ENCODE data around the gene SHISA9.

Gene SHISA9

DNA sequence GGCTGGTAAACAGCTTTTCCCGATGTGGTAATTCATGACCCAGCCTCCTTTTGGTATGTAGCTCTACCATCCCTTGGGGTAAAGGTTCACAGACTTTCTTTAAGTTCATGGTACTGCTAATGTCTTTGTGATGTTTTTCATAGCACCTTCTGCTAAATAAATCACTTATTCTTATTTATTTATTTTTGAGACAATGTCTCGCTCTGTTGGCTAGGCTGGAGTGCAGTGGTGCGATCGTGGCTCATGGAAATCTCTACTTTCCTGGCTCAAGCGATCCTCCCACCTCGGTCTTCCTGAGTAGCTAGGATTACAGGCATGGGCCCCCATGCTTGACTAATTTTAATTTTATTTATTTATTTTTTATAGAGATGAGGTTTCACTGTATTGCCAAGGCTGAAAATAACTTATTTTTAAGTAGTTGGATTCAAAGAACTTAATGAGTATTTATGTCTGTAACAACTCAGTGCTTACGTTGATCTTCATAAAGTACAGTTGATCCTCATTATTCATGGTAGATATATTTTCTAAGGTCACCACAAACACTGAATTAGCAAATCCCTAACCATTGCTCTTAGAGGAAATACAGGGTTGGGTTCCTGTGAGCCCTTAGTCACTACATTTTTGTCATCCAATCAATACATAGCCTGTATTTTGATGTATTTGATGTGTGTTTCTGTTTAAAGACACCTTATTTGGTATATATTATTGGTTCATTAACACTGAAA lies 97.1 kb downstream of the SHISA9 start:
- TF ChIP-seq ESRRG (CRISPR knock-in tag; IDR thresholded peaks at IDR 0.05) (no peak), SNAI2 (CRISPR knock-in tag; IDR thresholded peaks at IDR 0.05) (no peak), ZNF8 (CRISPR knock-in tag; IDR thresholded peaks at IDR 0.05) (no peak), GLIS3 (CRISPR knock-in tag; IDR thresholded peaks at IDR 0.05) (no peak), ZNF70 (CRISPR knock-in tag; IDR thresholded peaks at IDR 0.05) (no peak), ISL1 (CRISPR knock-in tag; IDR thresholded peaks at IDR 0.05) (no peak), TOX (CRISPR knock-in tag; IDR thresholded peaks at IDR 0.05; ENCODE audit: borderline replicate concordance) (no peak), PPARA (CRISPR knock-in tag; IDR thresholded peaks at IDR 0.05; ENCODE audit: borderline replicate concordance) (no peak), CSDC2 (CRISPR knock-in tag; IDR thresholded peaks at IDR 0.05) (no peak), OSR1 (CRISPR knock-in tag; IDR thresholded peaks at IDR 0.05) (no peak), ZFP3 (CRISPR knock-in tag; IDR thresholded peaks at IDR 0.05) (no peak), ZFP30 (CRISPR knock-in tag; IDR thresholded peaks at IDR 0.05) (no peak), ZC3H10 (CRISPR knock-in tag; IDR thresholded peaks at IDR 0.05) (no peak)
- TF ChIP-seq, protein P1, sequence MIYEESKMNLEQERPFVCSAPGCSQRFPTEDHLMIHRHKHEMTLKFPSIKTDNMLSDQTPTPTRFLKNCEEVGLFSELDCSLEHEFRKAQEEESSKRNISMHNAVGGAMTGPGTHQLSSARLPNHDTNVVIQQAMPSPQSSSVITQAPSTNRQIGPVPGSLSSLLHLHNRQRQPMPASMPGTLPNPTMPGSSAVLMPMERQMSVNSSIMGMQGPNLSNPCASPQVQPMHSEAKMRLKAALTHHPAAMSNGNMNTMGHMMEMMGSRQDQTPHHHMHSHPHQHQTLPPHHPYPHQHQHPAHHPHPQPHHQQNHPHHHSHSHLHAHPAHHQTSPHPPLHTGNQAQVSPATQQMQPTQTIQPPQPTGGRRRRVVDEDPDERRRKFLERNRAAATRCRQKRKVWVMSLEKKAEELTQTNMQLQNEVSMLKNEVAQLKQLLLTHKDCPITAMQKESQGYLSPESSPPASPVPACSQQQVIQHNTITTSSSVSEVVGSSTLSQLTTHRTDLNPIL (CRISPR knock-in tag; IDR thresholded peaks at IDR 0.05; ENCODE audit: low read depth): no peak
- TF ChIP-seq, protein P2, sequence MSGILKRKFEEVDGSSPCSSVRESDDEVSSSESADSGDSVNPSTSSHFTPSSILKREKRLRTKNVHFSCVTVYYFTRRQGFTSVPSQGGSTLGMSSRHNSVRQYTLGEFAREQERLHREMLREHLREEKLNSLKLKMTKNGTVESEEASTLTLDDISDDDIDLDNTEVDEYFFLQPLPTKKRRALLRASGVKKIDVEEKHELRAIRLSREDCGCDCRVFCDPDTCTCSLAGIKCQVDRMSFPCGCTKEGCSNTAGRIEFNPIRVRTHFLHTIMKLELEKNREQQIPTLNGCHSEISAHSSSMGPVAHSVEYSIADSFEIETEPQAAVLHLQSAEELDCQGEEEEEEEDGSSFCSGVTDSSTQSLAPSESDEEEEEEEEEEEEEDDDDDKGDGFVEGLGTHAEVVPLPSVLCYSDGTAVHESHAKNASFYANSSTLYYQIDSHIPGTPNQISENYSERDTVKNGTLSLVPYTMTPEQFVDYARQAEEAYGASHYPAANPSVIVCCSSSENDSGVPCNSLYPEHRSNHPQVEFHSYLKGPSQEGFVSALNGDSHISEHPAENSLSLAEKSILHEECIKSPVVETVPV (CRISPR knock-in tag; IDR thresholded peaks at IDR 0.05): no peak
- TF ChIP-seq, protein P3, sequence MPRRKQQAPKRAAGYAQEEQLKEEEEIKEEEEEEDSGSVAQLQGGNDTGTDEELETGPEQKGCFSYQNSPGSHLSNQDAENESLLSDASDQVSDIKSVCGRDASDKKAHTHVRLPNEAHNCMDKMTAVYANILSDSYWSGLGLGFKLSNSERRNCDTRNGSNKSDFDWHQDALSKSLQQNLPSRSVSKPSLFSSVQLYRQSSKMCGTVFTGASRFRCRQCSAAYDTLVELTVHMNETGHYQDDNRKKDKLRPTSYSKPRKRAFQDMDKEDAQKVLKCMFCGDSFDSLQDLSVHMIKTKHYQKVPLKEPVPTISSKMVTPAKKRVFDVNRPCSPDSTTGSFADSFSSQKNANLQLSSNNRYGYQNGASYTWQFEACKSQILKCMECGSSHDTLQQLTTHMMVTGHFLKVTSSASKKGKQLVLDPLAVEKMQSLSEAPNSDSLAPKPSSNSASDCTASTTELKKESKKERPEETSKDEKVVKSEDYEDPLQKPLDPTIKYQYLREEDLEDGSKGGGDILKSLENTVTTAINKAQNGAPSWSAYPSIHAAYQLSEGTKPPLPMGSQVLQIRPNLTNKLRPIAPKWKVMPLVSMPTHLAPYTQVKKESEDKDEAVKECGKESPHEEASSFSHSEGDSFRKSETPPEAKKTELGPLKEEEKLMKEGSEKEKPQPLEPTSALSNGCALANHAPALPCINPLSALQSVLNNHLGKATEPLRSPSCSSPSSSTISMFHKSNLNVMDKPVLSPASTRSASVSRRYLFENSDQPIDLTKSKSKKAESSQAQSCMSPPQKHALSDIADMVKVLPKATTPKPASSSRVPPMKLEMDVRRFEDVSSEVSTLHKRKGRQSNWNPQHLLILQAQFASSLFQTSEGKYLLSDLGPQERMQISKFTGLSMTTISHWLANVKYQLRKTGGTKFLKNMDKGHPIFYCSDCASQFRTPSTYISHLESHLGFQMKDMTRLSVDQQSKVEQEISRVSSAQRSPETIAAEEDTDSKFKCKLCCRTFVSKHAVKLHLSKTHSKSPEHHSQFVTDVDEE (CRISPR knock-in tag; IDR thresholded peaks at IDR 0.05): no peak
- TF ChIP-seq, protein P4, sequence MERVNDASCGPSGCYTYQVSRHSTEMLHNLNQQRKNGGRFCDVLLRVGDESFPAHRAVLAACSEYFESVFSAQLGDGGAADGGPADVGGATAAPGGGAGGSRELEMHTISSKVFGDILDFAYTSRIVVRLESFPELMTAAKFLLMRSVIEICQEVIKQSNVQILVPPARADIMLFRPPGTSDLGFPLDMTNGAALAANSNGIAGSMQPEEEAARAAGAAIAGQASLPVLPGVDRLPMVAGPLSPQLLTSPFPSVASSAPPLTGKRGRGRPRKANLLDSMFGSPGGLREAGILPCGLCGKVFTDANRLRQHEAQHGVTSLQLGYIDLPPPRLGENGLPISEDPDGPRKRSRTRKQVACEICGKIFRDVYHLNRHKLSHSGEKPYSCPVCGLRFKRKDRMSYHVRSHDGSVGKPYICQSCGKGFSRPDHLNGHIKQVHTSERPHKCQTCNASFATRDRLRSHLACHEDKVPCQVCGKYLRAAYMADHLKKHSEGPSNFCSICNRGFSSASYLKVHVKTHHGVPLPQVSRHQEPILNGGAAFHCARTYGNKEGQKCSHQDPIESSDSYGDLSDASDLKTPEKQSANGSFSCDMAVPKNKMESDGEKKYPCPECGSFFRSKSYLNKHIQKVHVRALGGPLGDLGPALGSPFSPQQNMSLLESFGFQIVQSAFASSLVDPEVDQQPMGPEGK (CRISPR knock-in tag; IDR thresholded peaks at IDR 0.05; ENCODE audit: borderline replicate concordance): no peak
- TF ChIP-seq, protein P5, sequence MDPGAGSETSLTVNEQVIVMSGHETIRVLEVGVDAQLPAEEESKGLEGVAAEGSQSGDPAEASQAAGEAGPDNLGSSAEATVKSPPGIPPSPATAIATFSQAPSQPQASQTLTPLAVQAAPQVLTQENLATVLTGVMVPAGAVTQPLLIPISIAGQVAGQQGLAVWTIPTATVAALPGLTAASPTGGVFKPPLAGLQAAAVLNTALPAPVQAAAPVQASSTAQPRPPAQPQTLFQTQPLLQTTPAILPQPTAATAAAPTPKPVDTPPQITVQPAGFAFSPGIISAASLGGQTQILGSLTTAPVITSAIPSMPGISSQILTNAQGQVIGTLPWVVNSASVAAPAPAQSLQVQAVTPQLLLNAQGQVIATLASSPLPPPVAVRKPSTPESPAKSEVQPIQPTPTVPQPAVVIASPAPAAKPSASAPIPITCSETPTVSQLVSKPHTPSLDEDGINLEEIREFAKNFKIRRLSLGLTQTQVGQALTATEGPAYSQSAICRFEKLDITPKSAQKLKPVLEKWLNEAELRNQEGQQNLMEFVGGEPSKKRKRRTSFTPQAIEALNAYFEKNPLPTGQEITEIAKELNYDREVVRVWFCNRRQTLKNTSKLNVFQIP (CRISPR knock-in tag; IDR thresholded peaks at IDR 0.05; ENCODE audit: borderline replicate concordance, low read depth): no peak
- no peak for ATAC-seq

DNA sequence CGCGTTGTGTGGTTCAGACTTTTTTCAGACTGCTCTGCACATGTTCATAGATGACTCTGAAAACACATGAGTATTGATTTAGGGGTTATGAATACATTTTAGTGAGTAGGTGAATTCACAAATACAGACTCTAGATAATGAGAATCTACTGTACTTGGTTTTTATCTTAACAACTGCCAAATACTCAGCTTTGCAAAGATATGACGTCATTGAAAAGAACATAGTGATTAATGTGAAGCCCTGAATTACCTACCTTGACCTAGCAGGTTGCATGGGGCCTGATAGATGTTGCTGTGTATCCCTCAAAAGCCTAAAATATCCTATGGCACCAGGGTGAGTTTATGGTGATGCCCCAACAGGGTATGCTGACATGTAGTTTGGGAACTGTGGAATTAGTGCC lies 98.0 kb downstream of the SHISA9 start:
- TF ChIP-seq RARB (CRISPR knock-in tag; IDR thresholded peaks at IDR 0.05): no peak
- TF ChIP-seq, protein P1 (CRISPR knock-in tag; IDR thresholded peaks at IDR 0.05; ENCODE audit: low read depth): no peak
- TF ChIP-seq, protein P2 (CRISPR knock-in tag; IDR thresholded peaks at IDR 0.05): no peak
- no peak for TF ChIP-seq ZC3H10 (CRISPR knock-in tag; IDR thresholded peaks at IDR 0.05)
- TF ChIP-seq BACH2 (CRISPR knock-in tag; IDR thresholded peaks at IDR 0.05; ENCODE audit: borderline replicate concordance): no peak
- TF ChIP-seq PPARA (CRISPR knock-in tag; IDR thresholded peaks at IDR 0.05; ENCODE audit: borderline replicate concordance): no peak
- TF ChIP-seq ARNTL (CRISPR knock-in tag; IDR thresholded peaks at IDR 0.05; ENCODE audit: borderline replicate concordance, low read depth): no peak
- no peak for TF ChIP-seq TCF4 (CRISPR knock-in tag; IDR thresholded peaks at IDR 0.05; ENCODE audit: borderline replicate concordance)
- TF ChIP-seq ZFP3 (CRISPR knock-in tag; IDR thresholded peaks at IDR 0.05): no peak
- no peak for TF ChIP-seq CSDC2 (CRISPR knock-in tag; IDR thresholded peaks at IDR 0.05)
- TF ChIP-seq TOX (CRISPR knock-in tag; IDR thresholded peaks at IDR 0.05; ENCODE audit: borderline replicate concordance): no peak
- ATAC-seq: no peak
